HepG2 (cell line): Measurements from ENCODE around the gene PLCB4. TPM values are rescaled to one million over a fixed set of nuclear protein-coding genes. Genes with fewer than 3 reads are reported as not detected.

Experiments used
- NCOA2 ChIP-seq: sonication (generic); formaldehyde crosslinking; IDR thresholded peaks from 2 replicates; pipeline ENCODE4 v1.8.0; 2022; ENCODE audit warnings: inconsistent platforms
- NFAT5 ChIP-seq: sonication (generic); formaldehyde crosslinking; IDR thresholded peaks from 2 replicates; pipeline ENCODE4 v1.4.0; 2020; ENCODE audit warnings: missing genetic modification reagents
- PAXIP1 ChIP-seq: sonication (generic); formaldehyde crosslinking; conservative IDR thresholded peaks from 2 replicates; pipeline ENCODE4 v1.4.0; 2020; ENCODE audit warnings: mild to moderate bottlenecking, missing genetic modification reagents, moderate library complexity
- PCBP2 ChIP-seq: fragments of 200-400 bp; formaldehyde crosslinking; optimal IDR thresholded peaks from 2 replicates; pipeline ENCODE3; 2018; ENCODE audit warnings: low read length, low read depth; ENCODE audit not compliant: poor library complexity, severe bottlenecking
- SMYD3 ChIP-seq: sonication (generic); formaldehyde crosslinking; IDR thresholded peaks from 2 replicates; pipeline ENCODE4 v1.8.1; 2023; ENCODE audit warnings: mild to moderate bottlenecking, missing genetic modification reagents
- STAT5B ChIP-seq: sonication (generic); formaldehyde crosslinking; IDR thresholded peaks from 2 replicates; pipeline ENCODE4 v1.4.0; 2020; ENCODE audit warnings: missing genetic modification reagents
- ZNF407 ChIP-seq: sonication (generic); formaldehyde crosslinking; IDR thresholded peaks from one replicate; pipeline ENCODE4 v1.5.1; 2020; ENCODE audit warnings: mild to moderate bottlenecking, missing genetic modification reagents; ENCODE audit errors: not compliant biosample characterization
- ZNF781 ChIP-seq: sonication (generic); formaldehyde crosslinking; IDR thresholded peaks from 2 replicates; pipeline ENCODE4 v1.5.1; 2020; ENCODE audit warnings: borderline replicate concordance, mild to moderate bottlenecking, missing genetic modification reagents; ENCODE audit errors: not compliant biosample characterization
- polyA plus RNA-seq, 8 experiments: library from polyadenylated mRNA; depleted of rRNA in 3 of 8; stranded (reverse) in 7 of 8; unstranded in 1 of 8; fragments of >200 nt; fragmentation: Illumina TruSeq in 4 of 8; extraction: Trizol in 4 of 8; gene quantifications; 2 replicates each; pipeline versions ENCODE4 v1.2.1 to v1.2.3, GENCODE V29; 2011 to 2016; ENCODE audit warnings: low read depth in 4 of 8, missing spikeins in 1 of 8, mixed read lengths in 1 of 8; ENCODE audit not compliant: insufficient read depth in 1 of 8
- total RNA-seq, 5 experiments: library from RNA; depleted of rRNA; stranded (reverse); fragments of >200 nt; fragmentation: Illumina TruSeq; extraction: Trizol; gene quantifications; 2 replicates each; pipeline ENCODE4 v1.2.3, GENCODE V29; 2016; ENCODE audit warnings: low read depth in 1 of 5

PLCB4 gene
- total and polyA plus RNA-seq, 2 of the 13 experiments (the other 11 are each of a cell fraction or from before 2014, with no cell fraction given), result 0.01 TPM; not detected in 1

GRCh38 chr20:9359561-9360308 lies 290.8 kb downstream of the PLCB4 start (continued):
- TF ChIP-seq PCBP2 (no peak), ZNF781 (CRISPR knock-in tag) (no peak), NFAT5 (CRISPR knock-in tag) (no peak), ZNF407 (CRISPR knock-in tag) (no peak), STAT5B (CRISPR knock-in tag) (no peak), PAXIP1 (no peak), SMYD3 (CRISPR knock-in tag) (no peak), NCOA2 (CRISPR knock-in tag) (no peak)
